Transverse colon (tissue), 4 donors: Measurements from ENCODE around the gene MT4. TPM values are rescaled to one million over a fixed set of nuclear protein-coding genes. Genes with fewer than 3 reads are reported as not detected.
A peak's percentile ranks its signal among the peaks of the same experiment; 100 is the strongest.

Experiments used
- DNase-seq: peaks from one replicate; pipeline ENCODE4 v3.0.0-alpha.2; 2019
- H3K27ac ChIP-seq, 4 donors: fragments of 200-600 bp; sonication (generic); 2 replicates each; pipeline ENCODE4 v1.5.1; 2016 to 2018; ENCODE audit warnings: inconsistent platforms in 4 of 4
- H3K27me3 ChIP-seq: fragments of 200-600 bp; sonication (generic); 2 replicates; pipeline ENCODE4 v1.5.1; 2017; ENCODE audit warnings: inconsistent platforms
- H3K36me3 ChIP-seq, 4 donors: fragments of 200-600 bp; sonication (generic); 2 replicates each; pipeline ENCODE4 v1.5.1; 2017 to 2019; ENCODE audit warnings: inconsistent platforms in 4 of 4
- H3K4me1 ChIP-seq, 4 donors: fragments of 200-600 bp; sonication (generic); 2 replicates each; pipeline ENCODE4 v1.5.1; 2017 to 2020; ENCODE audit warnings: inconsistent platforms in 4 of 4
- H3K4me3 ChIP-seq, 4 donors: fragments of 200-600 bp; sonication (generic); 1 replicate in 1 of 4; 2 replicates in 3 of 4; pipeline versions ENCODE4 v1.5.1 to v1.6.1; 2017 to 2019; ENCODE audit warnings: inconsistent platforms in 4 of 4
- H3K9me3 ChIP-seq, 2 donors: fragments of 200-600 bp; sonication (generic); 2 replicates each; pipeline ENCODE4 v1.5.1; 2017 to 2019; ENCODE audit warnings: inconsistent platforms in 2 of 2
- EP300 ChIP-seq: sonication (generic); formaldehyde crosslinking; IDR thresholded peaks from one replicate; pipeline ENCODE4 v1.6.1; 2017; ENCODE audit warnings: antibody characterized with exemption, low read depth
- POLR2A ChIP-seq: fragments of 450-650 bp; IDR thresholded peaks from one replicate; pipeline ENCODE4 v1.6.1; 2016; ENCODE audit warnings: antibody characterized with exemption, mild to moderate bottlenecking, moderate library complexity
- POLR2AphosphoS5 ChIP-seq, 3 donors: sonication (generic); formaldehyde crosslinking; IDR thresholded peaks; one replicate each; pipeline ENCODE4 v1.6.1; 2016; ENCODE audit warnings: antibody characterized with exemption in 3 of 3
- WGBS, 2 donors: methylation state at CpG; one replicate each; pipeline ENCODE4 v1.1.5; 2018; ENCODE audit warnings: low coverage in 1 of 2; 5-methylcytosine and 5-hydroxymethylcytosine counted together
- in situ Hi-C, 4 donors: fragments of 200-750 bp; cut with MboI; loops; one replicate each; pipeline versions ENCODE4 v1.15.0 to v1.15.1; 2017; ENCODE audit warnings: low sequenced_read_pairs in 3 of 4, low pct_ligation_motif_present in 1 of 4, low pct_unique_long_range_greater_than_20kb in 1 of 4
- intact Hi-C: fragments of 100-400 bp; cut with DNase I; formaldehyde crosslinking; loops from one replicate; pipeline ENCODE4 v1.15.1; 2023; ENCODE audit warnings: low total_unique reads
- total RNA-seq, 4 donors: library from RNA; depleted of rRNA; stranded (reverse); fragments of >200 nt; gene quantifications; one replicate each; pipeline ENCODE4 v1.1.0, GENCODE V29; 2016
- TF ChIP-seq, protein P1 (sequence below), 5 experiments: fragments of 200-600 bp in 3 of 5; fragments of 450-650 bp in 2 of 5; sonication (generic) in 3 of 5; IDR thresholded peaks; 1 replicate in 2 of 5; 2 replicates in 3 of 5; pipeline ENCODE4 v1.5.1; 2016 to 2017; ENCODE audit warnings: antibody characterized with exemption in 5 of 5, inconsistent platforms in 3 of 5, mild to moderate bottlenecking in 2 of 5, moderate library complexity in 1 of 5

MT4 gene
- total RNA-seq, 4 donors from 2014 or later = 95.4 TPM; not detected in 3

- H3K4me1 ChIP-seq = peaks cover 0 to 8% (median 2%) of the 10 kb centered on the region in 4 donors
Observed at GRCh38 chr16:56547120-56547948, 17.5 kb upstream of the MT4 start.

DNA sequence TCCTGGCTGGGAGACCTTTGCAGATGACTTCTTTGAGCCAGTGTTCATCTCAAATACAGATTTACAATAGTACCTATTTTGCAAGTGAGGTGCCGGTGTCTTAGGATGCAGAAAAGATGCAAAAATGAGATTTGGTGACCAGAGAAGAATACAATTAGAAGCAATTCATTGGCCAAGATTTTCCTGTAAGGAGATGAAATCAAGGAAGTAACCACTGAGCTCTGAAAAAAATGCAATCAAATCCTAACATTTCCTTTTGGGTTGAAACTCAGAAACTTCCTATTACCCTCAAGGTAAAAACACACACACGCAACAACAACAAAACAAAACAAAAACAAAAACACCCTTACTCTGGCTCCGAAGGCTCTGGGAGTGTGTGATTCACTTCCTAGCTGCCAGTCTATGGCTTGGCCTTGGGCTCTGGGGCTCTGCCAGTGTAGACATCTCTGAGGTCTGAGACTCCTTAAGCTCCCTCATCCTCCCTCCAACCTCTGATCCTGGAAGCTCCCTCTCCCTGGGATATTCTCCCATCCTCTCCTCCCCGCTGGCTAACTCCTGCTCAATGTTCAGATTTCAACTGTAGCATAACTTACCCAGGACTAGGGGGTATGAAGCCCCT lies 16.8 kb upstream of the MT4 start:
- H3K27ac ChIP-seq = peak overlapping the region in 1 of 4 donors; percentile 19
- in situ Hi-C loops (no loop called here), intact Hi-C loops (no loop called here)
- TF ChIP-seq, protein P1, sequence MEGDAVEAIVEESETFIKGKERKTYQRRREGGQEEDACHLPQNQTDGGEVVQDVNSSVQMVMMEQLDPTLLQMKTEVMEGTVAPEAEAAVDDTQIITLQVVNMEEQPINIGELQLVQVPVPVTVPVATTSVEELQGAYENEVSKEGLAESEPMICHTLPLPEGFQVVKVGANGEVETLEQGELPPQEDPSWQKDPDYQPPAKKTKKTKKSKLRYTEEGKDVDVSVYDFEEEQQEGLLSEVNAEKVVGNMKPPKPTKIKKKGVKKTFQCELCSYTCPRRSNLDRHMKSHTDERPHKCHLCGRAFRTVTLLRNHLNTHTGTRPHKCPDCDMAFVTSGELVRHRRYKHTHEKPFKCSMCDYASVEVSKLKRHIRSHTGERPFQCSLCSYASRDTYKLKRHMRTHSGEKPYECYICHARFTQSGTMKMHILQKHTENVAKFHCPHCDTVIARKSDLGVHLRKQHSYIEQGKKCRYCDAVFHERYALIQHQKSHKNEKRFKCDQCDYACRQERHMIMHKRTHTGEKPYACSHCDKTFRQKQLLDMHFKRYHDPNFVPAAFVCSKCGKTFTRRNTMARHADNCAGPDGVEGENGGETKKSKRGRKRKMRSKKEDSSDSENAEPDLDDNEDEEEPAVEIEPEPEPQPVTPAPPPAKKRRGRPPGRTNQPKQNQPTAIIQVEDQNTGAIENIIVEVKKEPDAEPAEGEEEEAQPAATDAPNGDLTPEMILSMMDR (IDR thresholded peaks at IDR 0.05) = no peak
- TF ChIP-seq POLR2AphosphoS5 (IDR thresholded peaks at IDR 0.05) (no peak), POLR2A (no peak), EP300 (no peak)
- WGBS, 2 donors = 89 to 96% methylated on average over 3 to 4 of the region's 4 CpGs
- H3K9me3 ChIP-seq = no peaks in the 10 kb centered on the region
- no peak overlapping the region for H3K4me3 ChIP-seq
- H3K4me1 ChIP-seq = peaks cover 0 to 10% (median 2%) of the 10 kb centered on the region in 4 donors
- no peaks in the 10 kb centered on the region for H3K27me3 ChIP-seq
- H3K36me3 ChIP-seq = no peaks in the 10 kb centered on the region
- no peak for DNase-seq

More at GRCh38 chr16:56547120-56547948, 17.5 kb upstream of the MT4 start:
- no peak overlapping the region for H3K4me3 ChIP-seq
- DNase-seq = no peak
- 33 to 68% methylated on average over 4 to 12 of the region's 12 CpGs for WGBS, 2 donors
- H3K9me3 ChIP-seq = no peaks in the 10 kb centered on the region
- peak overlapping the region in 2 of 4 donors; percentile 5 to 19 for H3K27ac ChIP-seq
- TF ChIP-seq POLR2AphosphoS5 (IDR thresholded peaks at IDR 0.05) (no peak), POLR2A (no peak), EP300 (no peak)
- TF ChIP-seq, protein P1 (IDR thresholded peaks at IDR 0.05) = no peak
- H3K27me3 ChIP-seq = no peaks in the 10 kb centered on the region
- intact Hi-C loops (no loop called here), in situ Hi-C loops (no loop called here)
- no peaks in the 10 kb centered on the region for H3K36me3 ChIP-seq

DNA sequence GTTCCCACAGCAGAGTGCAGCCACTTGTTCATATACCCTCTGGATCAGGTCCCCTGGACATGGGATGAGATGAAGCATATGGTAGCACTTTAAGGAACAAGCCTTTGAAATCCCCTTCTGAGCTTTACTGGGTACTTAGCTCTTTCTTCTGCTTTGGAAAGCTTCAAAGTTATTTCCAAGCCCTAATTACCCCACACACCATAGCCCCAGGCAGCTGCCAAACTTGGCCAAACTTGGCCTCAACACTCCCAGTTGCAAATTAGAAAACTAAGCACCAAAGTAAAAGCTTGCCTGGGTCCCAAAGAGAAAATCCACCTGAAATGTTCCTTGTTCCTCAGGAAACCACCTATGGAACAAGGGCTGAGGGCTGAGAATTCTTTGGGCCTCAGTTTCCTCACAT lies 15.7 kb upstream of the MT4 start:
- H3K36me3 ChIP-seq = no peaks in the 10 kb centered on the region
- H3K27ac ChIP-seq = no peak overlapping the region
- no peaks in the 10 kb centered on the region for H3K27me3 ChIP-seq
- no peak for DNase-seq
- TF ChIP-seq POLR2AphosphoS5 (IDR thresholded peaks at IDR 0.05) (no peak), POLR2A (no peak), EP300 (no peak)
- TF ChIP-seq, protein P1 (IDR thresholded peaks at IDR 0.05) = no peak
- in situ Hi-C loops = no loop called here
- H3K4me1 ChIP-seq = peaks cover 0 to 10% (median 2%) of the 10 kb centered on the region in 4 donors
- intact Hi-C loops = no loop called here
- no peak overlapping the region for H3K4me3 ChIP-seq
- no peaks in the 10 kb centered on the region for H3K9me3 ChIP-seq

DNA sequence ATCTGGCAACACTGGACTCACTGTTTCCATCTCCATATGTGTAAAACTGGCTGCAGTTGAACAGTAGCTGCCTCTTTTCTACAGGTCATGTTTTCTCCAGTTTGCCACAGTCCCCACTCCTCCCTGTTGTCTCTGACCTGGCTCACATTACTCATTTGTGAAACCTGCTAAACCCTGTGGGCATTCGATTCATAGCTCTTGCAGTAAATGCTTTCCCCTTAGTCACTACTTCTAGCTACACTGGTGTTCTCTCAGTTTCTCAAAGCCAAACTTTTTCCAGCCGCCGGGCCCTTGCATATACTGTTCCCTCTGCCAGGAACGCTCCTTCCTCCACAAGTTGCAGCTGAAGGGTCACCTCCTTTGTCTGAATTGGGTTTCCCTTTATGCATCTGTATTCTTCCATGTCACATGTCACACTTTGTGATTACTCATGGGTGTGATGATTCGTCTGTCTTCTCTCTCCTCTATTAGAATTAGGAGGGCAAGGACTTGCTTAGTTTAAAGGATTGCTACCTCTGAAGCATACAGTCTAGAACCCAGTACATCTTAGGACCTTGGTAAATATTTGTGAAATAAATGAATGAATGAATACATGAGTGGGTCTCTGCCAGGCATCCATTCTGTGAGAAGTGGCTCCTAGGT lies 15.0 kb upstream of the MT4 start:
- WGBS, 2 donors = 82 to 83% methylated on average over 4 to 5 of the region's 5 CpGs
- H3K27ac ChIP-seq = no peak overlapping the region
- no peaks in the 10 kb centered on the region for H3K27me3 ChIP-seq
- DNase-seq = no peak
- H3K9me3 ChIP-seq = no peaks in the 10 kb centered on the region
- peaks cover 0 to 10% (median 2%) of the 10 kb centered on the region in 4 donors for H3K4me1 ChIP-seq
- in situ Hi-C loops (no loop called here), intact Hi-C loops (no loop called here)
- no peaks in the 10 kb centered on the region for H3K36me3 ChIP-seq
- H3K4me3 ChIP-seq = no peak overlapping the region
- no peak for TF ChIP-seq EP300
- no peak for TF ChIP-seq POLR2AphosphoS5 (IDR thresholded peaks at IDR 0.05)
- TF ChIP-seq, protein P1 (IDR thresholded peaks at IDR 0.05) = no peak
- TF ChIP-seq POLR2A = no peak
